NCI-H2107 treated with DMSO at 0.1 percent for 48 hours (cell line): ENCODE measurements around the gene CRACDL.
A peak's percentile ranks its signal among the peaks of the same experiment; 100 is the strongest.

ENCODE experiments used
- DNase-seq: peaks from one replicate; lab custom pipeline; 2025; ENCODE audit not compliant: unreplicated experiment; lab: John Stamatoyannopoulos, UW

CRACDL gene

DNA sequence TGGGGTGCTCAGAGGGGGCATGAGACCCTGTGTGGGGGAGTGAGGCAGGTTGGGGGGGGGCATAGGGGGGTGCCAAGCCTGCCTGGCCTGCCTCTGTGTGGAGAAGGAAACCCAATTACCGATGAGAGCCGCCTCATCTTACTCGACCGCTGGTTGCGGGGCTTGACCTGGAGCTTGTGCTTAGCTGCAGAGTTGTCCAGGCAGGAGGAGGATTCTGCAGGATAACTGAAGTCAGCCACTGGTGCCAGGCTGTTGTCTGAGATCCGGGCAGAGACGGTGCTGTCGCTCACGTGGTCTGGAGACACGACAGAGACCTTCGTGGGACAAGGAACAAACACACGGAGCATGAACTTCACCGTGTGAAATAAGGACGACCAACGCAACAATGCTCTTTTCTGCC lies 109.2 kb downstream of the CRACDL start:
- no peak for DNase-seq

DNA sequence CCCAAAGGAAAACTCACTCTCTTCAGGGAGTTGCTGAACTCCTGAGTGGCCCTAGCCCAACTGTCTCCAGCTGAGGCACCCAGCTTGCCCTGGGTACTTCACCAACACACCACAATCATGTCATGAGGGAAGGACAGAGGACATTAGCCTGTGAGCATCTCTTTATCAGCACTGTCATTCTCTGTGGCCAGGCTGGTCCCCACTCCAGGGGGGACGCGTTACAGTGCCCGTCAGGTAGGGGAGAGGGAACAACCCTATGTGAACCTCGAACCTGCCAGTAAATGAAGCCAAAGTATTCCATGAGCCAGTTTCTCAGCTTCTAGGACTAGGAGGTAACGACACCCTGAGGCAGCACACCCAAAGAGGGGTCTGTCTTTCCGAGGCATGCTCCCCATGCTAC lies 110.2 kb downstream of the CRACDL start:
- no peak for DNase-seq

DNA sequence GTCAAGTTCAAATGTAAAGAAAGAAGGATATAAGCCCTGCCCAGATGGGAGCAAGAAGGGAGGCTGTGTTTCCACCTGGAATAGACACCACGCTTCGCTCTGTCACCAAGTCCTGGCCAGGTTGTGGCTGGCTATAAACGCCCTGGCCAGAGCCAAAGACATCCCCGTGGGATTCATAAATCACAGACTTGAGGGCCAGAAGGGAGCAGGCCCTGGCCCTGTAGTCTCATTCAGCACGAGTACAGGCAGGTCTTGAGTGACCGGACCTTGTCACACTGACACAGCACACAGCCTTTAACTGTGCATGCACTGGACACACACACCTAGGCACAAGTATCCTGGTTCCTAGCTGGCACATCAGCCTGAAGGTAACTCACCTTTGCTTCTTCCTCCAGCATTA lies 110.6 kb downstream of the CRACDL start:
- DNase-seq: no peak

DNA sequence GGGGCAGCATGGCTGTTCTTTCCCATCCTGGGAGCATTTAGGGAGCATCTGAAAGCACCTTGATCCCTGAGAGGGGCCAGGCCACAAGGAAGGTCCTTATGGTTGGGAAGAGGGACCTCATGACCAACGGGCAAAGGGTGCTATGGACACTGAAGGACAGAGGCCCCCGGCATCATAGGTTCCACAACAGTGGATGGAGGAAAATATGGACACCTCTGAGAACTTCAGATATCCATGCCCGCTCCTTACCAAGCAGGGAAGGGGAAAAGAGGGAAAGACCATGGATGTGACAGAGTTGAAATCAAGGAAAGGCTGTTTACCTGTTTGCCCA lies 111.0 kb downstream of the CRACDL start:
- no peak for DNase-seq

DNA sequence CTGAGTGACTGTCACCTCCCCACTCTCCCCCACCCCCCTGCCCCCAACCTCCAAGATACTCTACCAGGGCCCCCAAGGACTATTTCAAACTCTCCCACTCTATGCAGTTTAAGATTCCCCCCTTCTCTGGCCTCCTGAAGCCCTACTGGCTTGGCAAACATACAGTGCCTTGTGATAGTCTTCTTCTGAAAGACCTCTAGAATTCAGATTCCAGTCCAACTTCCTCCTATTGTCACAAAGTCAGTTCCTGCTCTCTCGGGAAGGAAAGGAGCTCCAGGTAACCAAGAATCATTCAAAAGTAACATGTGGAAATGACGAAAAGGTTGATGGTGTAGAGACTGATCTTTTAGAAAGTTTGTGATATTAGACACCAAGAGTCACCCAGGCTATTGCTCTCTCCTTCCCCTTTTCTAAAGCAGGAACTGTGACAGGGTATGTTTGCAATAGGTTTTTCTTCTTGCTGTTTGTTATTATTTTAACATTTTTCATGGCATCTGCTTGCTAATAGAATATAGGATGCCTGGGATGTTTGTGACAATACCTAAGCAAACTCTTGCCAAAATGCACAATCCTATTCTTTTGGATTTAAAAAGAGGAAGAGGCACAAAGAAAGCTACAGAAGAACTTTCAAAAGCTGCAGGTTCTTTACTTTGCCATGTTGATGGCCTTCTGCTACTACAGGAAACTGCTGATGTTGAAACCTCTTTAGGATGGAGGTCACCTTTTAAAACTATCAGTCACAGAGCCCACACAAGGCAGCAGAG lies 111.6 kb downstream of the CRACDL start:
- no peak for DNase-seq

DNA sequence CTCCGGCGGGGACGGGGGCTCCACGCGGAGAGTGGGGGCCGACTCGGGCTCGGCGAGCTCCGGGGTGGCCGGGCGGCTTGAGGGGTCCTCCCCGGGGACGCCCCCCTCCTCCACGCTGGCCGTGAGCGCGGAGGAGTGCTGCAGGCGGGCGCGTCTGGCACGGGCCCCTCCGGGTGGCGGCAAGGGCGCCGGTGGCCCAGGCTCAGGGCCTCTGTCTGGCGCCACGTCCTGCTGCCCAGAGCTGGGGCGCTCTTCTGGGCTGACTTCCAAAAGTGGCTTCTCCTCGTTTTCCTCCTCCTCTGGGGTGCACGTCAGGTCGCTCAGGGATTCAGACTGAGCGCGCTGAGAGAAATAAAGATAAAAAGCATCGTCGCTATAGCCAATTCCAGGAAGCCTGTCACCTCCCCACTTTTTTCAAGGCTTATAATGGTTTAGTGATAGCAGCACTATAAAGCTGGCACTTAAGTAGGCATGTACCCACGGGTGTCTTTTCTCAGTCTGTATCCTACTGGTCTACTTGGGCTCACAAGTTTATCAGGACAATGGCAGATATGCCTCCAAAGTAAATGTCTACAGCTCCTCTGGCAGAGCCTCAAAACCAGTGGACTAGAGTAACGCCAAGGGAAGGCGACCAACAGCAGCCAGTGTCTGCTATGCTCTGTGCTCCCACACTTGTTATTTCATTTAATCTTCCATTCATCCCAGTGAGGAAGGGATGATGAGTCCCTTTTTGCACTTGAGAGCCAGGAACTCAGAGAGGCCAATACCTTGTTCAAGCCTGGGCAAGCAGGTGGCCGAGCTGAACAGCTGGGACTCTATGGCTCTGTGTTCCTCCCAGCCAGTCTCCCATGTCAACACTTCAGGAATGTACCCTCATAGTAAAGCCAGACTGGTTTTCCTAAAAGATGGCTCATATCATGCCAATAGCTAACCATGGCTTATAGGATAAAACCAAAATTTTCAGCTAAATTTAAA lies 112.5 kb downstream of the CRACDL start:
- DNase-seq: no peak

DNA sequence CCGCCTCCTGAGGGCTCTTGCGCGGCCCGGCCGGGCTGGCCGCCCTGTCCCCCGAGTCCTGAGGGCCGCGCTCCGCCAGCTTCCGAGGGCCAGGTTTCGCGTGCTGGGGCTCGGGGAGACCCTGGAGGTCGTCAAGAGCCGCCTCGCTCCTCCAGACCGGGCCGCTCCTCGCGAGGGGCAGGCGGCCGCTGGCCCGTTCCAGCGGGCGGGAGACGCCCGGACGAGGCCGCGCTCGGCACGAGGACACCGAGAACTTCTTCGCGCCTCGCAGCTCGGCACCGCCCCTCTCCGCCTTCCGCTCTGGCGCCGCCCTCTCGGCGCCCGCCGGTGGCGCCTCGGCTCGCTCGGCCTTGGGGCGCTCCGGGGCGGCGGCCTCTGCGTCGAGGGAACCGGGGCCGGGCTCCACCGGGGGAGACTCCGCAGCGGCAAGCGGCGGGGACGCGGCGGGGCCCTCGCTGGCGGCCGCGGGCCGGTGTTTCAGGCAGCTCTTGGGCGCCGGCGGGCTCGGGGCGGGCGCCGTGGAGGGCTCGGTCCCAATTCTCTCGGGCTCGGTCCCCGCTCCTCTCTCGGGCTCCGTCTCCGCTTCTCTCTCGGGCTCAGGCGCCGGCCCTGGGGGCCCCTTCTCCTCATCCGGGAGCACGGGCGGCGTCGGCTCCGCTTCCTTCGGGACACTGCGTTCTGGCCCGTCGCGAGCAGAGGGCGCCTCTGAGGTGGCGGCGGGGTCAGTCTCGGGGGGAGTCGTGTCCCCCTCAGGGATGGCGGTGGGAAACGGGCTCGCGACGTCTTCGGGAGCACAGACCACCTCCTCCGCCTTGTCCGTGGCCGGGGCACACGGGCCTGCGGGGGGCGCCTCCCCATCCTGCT lies 113.5 kb downstream of the CRACDL start:
- no peak for DNase-seq

DNA sequence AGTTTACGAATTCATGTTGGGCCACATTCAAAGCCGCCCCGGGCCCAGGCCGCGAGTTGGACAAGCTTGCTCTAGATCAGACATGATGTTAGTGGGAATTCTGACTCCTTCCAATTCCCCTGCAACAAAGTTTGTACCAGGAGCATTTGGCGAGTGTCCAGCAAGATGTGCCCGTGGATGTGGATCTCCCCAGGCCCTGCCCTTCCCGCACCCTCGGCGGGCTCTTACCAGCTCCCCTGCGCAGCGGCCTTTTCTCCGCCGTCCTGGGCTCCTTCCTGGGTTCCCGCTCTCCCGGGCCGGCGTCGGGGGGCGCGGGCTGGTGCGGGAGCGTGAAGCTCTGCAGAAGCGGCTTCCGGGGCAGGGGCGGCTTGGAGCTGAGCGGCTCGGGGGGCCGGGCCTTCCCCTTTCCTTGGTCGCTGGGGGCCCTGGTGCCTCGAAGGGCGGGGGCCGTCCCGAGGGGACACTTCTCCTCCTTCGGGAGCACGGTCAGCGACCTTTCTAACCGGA lies 114.3 kb downstream of the CRACDL start:
- DNase-seq: no peak

DNA sequence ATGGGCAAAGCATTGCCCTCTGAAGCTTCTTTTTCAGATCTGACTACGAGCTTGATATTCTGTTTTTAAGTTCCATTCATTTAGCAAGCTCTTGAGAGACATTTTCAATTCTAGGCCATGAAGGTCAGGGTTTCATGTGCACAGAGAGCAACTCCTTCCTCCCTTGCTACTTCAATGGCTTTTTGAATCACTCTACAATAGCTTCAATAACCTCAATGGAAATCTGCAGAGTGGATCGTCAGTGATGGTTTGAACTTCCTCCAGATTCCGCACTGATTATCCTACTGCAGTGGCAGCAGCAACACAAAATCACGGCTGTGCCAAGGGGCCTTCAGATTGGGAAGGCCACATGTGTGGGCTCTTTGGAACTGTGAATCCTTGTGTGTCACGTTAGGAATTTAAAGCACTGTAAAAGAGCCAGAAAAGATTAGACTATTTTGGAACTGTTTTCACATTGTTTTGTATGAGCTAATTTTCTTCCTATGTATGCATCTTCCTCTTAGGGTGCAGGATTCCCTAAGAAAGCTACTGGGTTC lies 116.7 kb downstream of the CRACDL start:
- no peak for DNase-seq

DNA sequence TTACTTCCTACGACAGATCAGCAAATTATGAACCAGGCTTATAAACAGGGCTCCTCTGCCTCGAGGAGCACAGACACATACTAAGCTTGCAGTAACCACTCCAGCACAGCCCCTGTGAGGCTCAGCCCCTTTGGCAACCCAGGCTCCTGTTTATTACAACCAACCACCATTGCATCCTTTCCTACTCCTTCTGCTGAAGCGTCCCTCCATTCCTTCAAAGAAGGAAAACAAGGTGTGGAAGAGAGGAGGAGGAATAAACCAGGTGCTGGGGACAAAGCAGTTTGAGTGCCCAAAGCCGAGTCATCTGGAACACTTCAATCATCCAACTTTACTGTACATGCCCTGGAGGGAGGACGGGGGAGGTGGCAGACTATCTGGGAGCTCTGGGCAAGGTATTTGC lies 117.9 kb downstream of the CRACDL start:
- no peak for DNase-seq

DNA sequence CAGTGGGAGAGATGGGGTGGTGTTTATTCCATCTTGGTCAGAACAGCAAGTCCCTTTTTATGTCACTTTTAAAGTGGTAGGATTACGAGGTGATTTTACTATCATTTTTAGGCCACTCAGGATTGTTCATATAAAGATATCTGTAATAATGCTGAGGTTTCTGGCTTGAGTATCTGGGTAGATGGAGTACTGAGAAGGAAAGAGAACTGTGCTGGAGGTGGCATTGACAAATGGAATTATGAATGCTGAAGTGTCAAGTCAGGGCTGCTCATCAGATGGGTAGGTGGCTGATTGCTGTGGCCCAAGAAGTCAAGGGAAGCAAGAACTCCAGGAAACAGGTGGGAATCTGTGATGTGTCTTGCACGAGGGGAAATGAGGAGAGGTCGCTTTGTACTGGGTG lies 119.7 kb downstream of the CRACDL start:
- DNase-seq: no peak

DNA sequence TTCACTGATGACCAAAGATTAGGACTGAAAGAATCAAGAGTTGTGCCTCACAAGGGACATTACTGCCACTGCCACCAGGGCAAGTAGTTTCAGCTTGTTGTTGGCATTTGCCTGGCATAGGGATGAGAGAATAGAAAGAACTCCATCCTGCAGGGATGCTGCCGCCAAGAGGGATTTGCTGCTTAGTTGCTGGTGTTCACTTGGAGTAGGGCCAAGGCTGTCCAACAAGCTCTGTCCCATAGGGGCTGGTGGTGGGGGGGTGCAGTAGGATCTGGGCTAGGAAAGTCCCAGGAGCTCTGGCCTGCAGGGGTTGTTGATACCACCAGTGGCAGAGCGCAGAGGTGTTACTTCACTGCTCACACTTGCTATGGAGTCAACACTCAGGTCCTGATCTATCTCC lies 120.2 kb downstream of the CRACDL start:
- DNase-seq: no peak

DNA sequence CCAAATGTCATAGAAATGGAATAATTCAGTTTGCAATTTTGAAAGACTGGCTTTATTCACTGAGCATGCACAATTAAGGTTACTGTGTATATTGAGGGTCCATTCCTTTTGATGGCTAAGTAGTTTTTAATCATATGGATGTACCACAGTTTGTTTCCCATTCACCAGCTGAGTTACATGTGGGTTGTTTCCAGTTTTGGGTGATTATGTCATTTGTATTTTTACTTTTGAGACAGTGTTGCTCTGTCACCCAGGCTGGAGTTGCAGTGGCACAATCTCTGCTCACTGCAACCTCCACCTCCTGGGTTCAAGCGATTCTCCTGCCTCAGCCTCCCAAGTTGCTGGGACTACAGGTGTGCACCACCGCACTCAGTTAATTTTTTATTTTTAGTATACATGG lies 124.3 kb downstream of the CRACDL start:
- no peak for DNase-seq

DNA sequence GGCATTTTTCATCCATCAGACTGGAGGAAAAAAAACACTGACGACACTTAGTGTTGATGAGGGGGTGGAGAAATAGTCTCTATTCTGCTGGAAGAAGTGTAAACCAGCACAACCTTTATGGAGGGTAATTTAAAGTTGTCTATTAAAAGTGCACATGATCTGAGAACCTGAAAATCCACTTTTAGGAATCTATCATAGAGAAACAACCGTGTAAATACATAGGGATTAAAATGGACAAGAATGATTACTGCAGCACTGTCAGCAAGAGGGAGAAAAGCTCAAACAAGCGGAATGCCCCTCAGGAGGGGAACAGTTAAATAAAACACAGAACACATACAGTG lies 125.5 kb downstream of the CRACDL start:
- DNase-seq: no peak

DNA sequence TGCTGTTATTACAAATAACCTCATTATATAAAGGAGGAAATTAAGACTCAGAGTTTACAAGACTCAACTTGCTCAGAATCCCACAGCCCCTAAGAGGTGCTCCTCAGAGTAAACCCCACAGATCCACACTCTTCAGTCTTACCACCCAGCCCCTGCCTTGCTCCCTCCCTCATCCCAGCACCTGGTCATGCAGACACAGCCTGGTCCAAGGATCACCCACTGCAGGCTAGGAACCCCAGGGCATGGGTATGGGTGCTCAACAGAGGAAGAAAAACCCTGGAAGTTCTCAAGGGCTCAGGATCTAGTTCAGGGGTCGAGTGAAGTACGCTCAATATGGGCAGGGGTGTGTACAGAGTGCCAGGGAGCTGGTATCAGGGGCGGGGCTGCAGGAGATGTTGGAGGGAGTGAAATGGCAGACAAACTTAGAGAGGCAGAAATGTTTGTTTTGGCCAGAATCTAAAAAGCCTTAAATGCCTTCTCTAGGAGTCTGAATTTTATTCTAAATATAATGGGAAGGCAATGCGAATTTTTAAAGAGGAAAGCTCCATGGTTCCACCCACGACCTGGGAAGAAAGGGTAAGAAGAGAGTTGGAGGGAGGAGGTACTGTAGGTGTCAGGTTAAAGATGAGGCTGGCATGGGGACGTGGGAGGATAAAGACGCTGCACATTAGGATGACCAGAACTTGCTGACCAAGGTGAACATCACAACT lies 126.0 kb downstream of the CRACDL start:
- DNase-seq: no peak

DNA sequence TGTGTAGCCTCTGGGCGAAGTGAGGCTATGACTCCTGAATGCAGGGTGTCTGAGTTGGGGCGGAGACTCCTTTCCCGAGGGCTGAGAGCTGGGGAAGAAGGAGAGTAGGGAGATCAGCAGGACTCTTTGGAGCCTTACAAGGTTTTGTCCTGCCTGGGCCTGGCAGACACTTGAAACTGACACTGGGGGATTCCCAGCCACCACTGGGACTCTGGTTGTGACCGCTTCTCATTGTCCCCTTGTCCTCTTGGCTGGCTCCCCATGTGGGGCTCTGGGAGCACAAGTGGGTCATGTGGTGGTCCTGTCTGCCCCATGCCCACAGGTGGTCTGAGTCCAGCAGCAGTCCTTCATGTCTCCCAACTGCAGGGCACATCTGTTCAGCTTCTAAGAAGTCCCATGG lies 126.9 kb downstream of the CRACDL start:
- no peak for DNase-seq

DNA sequence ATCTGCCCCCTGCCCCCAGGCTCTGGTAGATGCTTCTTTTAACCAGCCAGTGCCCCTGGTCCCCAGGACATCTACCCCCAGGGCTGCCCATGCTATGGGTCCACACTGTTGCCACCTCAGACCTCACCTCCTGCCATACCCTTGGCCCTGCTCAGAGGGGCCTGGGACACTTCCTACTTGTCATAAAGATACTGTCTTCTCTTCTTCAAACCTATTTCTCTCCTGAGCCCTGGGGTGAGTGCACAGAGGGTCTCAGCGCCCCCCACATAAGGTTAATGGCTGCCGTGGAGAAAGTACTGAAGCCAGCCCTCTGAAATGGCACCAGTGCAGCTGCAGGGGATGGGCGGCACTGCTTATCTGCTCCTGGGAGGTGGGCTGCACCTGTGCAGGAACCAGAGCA lies 127.5 kb downstream of the CRACDL start:
- no peak for DNase-seq

DNA sequence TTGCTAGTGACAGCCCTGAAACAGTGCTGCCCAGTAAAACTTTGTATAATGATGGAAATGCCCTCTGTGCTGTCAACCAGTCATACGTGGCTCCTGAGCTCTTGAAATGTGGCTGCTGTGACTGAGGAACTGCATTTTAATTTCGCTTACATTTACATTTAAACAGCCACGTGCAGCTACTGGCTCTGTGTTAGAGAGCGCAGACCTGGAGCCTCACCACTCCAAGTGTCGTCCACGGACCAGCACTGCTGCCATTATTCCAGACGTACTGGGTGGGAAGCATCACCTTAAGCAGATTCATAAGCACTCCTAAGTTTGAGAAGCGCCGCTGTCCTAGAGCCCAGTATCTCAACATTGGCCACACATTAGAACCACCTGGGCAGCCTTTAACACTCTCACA lies 128.1 kb downstream of the CRACDL start:
- DNase-seq: no peak

DNA sequence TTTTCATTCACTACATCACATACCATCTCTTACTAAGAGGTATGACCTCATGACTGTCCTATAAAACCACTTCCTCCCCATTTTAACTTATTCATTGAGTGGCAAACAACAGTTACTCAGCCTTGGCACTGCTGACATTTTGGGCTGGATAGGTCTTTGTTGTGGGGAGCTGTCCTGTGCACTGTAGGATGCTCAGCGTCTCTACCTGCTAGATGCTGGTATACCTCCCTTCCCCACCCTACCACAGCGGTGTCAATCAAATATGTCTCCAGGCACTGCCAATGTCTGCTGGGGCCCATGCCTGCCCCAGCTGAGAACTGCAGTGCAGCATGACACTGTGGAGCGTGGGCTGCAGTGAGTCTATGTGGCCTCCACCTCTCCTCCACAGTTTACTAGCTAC lies 128.8 kb downstream of the CRACDL start:
- DNase-seq: no peak

DNA sequence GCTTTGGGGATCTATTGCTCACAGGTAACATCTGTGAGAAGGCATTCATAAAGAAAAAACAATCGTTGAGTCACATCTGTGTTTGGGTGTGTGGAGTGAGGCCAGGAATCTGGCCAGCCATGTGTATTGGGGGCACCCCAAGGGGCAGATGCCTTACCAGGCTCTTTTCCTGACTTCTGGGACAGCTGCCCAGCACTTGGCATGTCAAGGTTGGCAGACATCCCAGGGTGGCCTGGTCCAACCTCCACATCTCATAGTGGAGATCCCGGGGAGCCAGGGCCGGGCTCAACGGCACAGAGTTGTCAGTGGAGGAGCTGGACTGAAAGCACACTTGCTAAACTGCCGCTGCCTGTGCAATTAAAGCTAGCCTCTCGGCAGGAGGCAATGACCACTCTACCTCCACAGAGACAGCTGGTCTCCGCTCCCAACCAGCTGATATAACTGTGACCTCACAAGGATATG lies 129.8 kb downstream of the CRACDL start:
- peak; percentile 26 for DNase-seq
